HepG2 (cell line): ENCODE measurements around the gene BRD3. TPM values are rescaled to one million over a fixed set of nuclear protein-coding genes. Genes with fewer than 3 reads are reported as not detected.

ENCODE experiments used
- BRD4 ChIP-seq: sonication (generic); formaldehyde crosslinking; IDR thresholded peaks from 2 replicates; pipeline ENCODE4 v1.4.0; 2020; ENCODE audit warnings: missing genetic modification reagents
- CREB1 ChIP-seq, 2 experiments: fragments of 450-650 bp in 1 of 2; IDR thresholded peaks; 2 replicates each; pipeline ENCODE4 v1.6.1; 2016 to 2017; ENCODE audit warnings: control low read depth in 1 of 2, mild to moderate bottlenecking in 1 of 2, missing compliant biosample characterization in 1 of 2, missing genetic modification characterization in 1 of 2
- FOSL2 ChIP-seq: sonication (generic); formaldehyde crosslinking; IDR thresholded peaks from 2 replicates; pipeline ENCODE4 v1.4.0; 2020; ENCODE audit warnings: missing genetic modification reagents
- IKZF4 ChIP-seq: sonication (generic); formaldehyde crosslinking; IDR thresholded peaks from 2 replicates; pipeline ENCODE4 v1.5.1; 2020; ENCODE audit warnings: borderline replicate concordance, mild to moderate bottlenecking, low read depth, missing genetic modification reagents; ENCODE audit errors: not compliant biosample characterization
- IRF2 ChIP-seq: IDR thresholded peaks from 2 replicates; pipeline ENCODE4 v1.6.1; 2018; ENCODE audit warnings: missing genetic modification reagents, missing compliant biosample characterization
- KDM4B ChIP-seq: sonication (generic); formaldehyde crosslinking; IDR thresholded peaks from 2 replicates; pipeline ENCODE4 v1.4.0; 2020; ENCODE audit warnings: missing genetic modification reagents
- KLF6 ChIP-seq: IDR thresholded peaks from 2 replicates; pipeline ENCODE4 v1.8.0; 2016; ENCODE audit warnings: missing biosample characterization, missing genetic modification reagents
- NFIC ChIP-seq: IDR thresholded peaks from 2 replicates; pipeline ENCODE4 v1.6.1; 2012; ENCODE audit warnings: mild to moderate bottlenecking, low read length, inconsistent platforms
- NFKBIZ ChIP-seq: IDR thresholded peaks from 2 replicates; pipeline ENCODE4 v1.6.1; 2018; ENCODE audit warnings: missing genetic modification reagents, missing compliant biosample characterization
- POGZ ChIP-seq: sonication (generic); formaldehyde crosslinking; IDR thresholded peaks from 2 replicates; pipeline ENCODE4 v1.4.0; 2020; ENCODE audit warnings: mild to moderate bottlenecking, missing genetic modification reagents
- SP2 ChIP-seq: sonication (generic); formaldehyde crosslinking; IDR thresholded peaks from 2 replicates; pipeline ENCODE4 v1.5.1; 2020; ENCODE audit warnings: mild to moderate bottlenecking, missing genetic modification reagents
- SRSF9 ChIP-seq: fragments of 200-400 bp; formaldehyde crosslinking; IDR thresholded peaks from 2 replicates; pipeline ENCODE4 v1.6.1; 2018; ENCODE audit warnings: borderline replicate concordance, mild to moderate bottlenecking, low read depth, low read length; ENCODE audit not compliant: insufficient read depth, poor library complexity, severe bottlenecking
- U2AF1 ChIP-seq: fragments of 200-400 bp; formaldehyde crosslinking; optimal IDR thresholded peaks from 2 replicates; pipeline ENCODE3; 2017; ENCODE audit warnings: mild to moderate bottlenecking, low read depth, low read length
- ZC3H13 ChIP-seq: sonication (generic); formaldehyde crosslinking; IDR thresholded peaks from 2 replicates; pipeline ENCODE4 v1.8.1; 2023; ENCODE audit warnings: mild to moderate bottlenecking, missing genetic modification reagents, moderate library complexity
- ZSCAN25 ChIP-seq: sonication (generic); formaldehyde crosslinking; IDR thresholded peaks from 2 replicates; pipeline ENCODE4 v1.8.0; 2022; ENCODE audit warnings: mild to moderate bottlenecking, missing genetic modification reagents
- polyA plus RNA-seq, 8 experiments: library from polyadenylated mRNA; depleted of rRNA in 3 of 8; stranded (reverse) in 7 of 8; unstranded in 1 of 8; fragments of >200 nt; fragmentation: Illumina TruSeq in 4 of 8; extraction: Trizol in 4 of 8; gene quantifications; 2 replicates each; pipeline versions ENCODE4 v1.2.1 to v1.2.3, GENCODE V29; 2011 to 2016; ENCODE audit warnings: low read depth in 4 of 8, missing spikeins in 1 of 8, mixed read lengths in 1 of 8; ENCODE audit not compliant: insufficient read depth in 1 of 8
- total RNA-seq, 5 experiments: library from RNA; depleted of rRNA; stranded (reverse); fragments of >200 nt; fragmentation: Illumina TruSeq; extraction: Trizol; gene quantifications; 2 replicates each; pipeline ENCODE4 v1.2.3, GENCODE V29; 2016; ENCODE audit warnings: low read depth in 1 of 5
- TF ChIP-seq, protein P1 (sequence below): sonication (generic); formaldehyde crosslinking; IDR thresholded peaks from 2 replicates; pipeline ENCODE4 v1.5.1; 2020; ENCODE audit warnings: missing genetic modification reagents, mild to moderate bottlenecking, borderline replicate concordance
- TF ChIP-seq, protein P2 (sequence below): sonication (generic); formaldehyde crosslinking; IDR thresholded peaks from 2 replicates; pipeline ENCODE4 v1.5.1; 2020; ENCODE audit warnings: mild to moderate bottlenecking, missing genetic modification reagents, borderline replicate concordance
- TF ChIP-seq, protein P3 (sequence below): sonication (generic); formaldehyde crosslinking; IDR thresholded peaks from 2 replicates; pipeline ENCODE4 v1.8.0; 2022; ENCODE audit warnings: missing genetic modification reagents, mild to moderate bottlenecking, borderline replicate concordance

BRD3 gene
- total and polyA plus RNA-seq, 2 of the 13 experiments (the other 11 are each of a cell fraction or from before 2014, with no cell fraction given): 5.9 to 12.9 TPM

- TF ChIP-seq, protein P1, sequence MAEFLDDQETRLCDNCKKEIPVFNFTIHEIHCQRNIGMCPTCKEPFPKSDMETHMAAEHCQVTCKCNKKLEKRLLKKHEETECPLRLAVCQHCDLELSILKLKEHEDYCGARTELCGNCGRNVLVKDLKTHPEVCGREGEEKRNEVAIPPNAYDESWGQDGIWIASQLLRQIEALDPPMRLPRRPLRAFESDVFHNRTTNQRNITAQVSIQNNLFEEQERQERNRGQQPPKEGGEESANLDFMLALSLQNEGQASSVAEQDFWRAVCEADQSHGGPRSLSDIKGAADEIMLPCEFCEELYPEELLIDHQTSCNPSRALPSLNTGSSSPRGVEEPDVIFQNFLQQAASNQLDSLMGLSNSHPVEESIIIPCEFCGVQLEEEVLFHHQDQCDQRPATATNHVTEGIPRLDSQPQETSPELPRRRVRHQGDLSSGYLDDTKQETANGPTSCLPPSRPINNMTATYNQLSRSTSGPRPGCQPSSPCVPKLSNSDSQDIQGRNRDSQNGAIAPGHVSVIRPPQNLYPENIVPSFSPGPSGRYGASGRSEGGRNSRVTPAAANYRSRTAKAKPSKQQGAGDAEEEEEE: no peak
- TF ChIP-seq POGZ (CRISPR knock-in tag) (peak; percentile 17; the same call in 1 of the 2 replicates), SRSF9 (no peak), ZSCAN25 (CRISPR knock-in tag) (peak; percentile 77), U2AF1 (no peak), BRD4 (CRISPR knock-in tag) (peak; percentile 64), CREB1 (IDR thresholded peaks at IDR 0.05) (0 out of 2 replicates have a peak, but pooled peaks have one; percentile 2), CREB1 (CRISPR knock-in tag; IDR thresholded peaks at IDR 0.05) (no peak), FOSL2 (CRISPR knock-in tag) (peak; percentile 53; the same call in 1 of the 2 replicates), NFIC (no peak), NFKBIZ (CRISPR knock-in tag) (0 out of 2 replicates have a peak, but pooled peaks have one; percentile 59), ZC3H13 (CRISPR knock-in tag) (no peak), IRF2 (peak; percentile 61; the same call in 1 of the 2 replicates), KDM4B (CRISPR knock-in tag) (0 out of 2 replicates have a peak, but pooled peaks have one; percentile 74), IKZF4 (no peak), KLF6 (CRISPR knock-in tag) (peak; percentile 54; the same call in 1 of the 2 replicates), SP2 (CRISPR knock-in tag) (no peak)
- TF ChIP-seq, protein P2, sequence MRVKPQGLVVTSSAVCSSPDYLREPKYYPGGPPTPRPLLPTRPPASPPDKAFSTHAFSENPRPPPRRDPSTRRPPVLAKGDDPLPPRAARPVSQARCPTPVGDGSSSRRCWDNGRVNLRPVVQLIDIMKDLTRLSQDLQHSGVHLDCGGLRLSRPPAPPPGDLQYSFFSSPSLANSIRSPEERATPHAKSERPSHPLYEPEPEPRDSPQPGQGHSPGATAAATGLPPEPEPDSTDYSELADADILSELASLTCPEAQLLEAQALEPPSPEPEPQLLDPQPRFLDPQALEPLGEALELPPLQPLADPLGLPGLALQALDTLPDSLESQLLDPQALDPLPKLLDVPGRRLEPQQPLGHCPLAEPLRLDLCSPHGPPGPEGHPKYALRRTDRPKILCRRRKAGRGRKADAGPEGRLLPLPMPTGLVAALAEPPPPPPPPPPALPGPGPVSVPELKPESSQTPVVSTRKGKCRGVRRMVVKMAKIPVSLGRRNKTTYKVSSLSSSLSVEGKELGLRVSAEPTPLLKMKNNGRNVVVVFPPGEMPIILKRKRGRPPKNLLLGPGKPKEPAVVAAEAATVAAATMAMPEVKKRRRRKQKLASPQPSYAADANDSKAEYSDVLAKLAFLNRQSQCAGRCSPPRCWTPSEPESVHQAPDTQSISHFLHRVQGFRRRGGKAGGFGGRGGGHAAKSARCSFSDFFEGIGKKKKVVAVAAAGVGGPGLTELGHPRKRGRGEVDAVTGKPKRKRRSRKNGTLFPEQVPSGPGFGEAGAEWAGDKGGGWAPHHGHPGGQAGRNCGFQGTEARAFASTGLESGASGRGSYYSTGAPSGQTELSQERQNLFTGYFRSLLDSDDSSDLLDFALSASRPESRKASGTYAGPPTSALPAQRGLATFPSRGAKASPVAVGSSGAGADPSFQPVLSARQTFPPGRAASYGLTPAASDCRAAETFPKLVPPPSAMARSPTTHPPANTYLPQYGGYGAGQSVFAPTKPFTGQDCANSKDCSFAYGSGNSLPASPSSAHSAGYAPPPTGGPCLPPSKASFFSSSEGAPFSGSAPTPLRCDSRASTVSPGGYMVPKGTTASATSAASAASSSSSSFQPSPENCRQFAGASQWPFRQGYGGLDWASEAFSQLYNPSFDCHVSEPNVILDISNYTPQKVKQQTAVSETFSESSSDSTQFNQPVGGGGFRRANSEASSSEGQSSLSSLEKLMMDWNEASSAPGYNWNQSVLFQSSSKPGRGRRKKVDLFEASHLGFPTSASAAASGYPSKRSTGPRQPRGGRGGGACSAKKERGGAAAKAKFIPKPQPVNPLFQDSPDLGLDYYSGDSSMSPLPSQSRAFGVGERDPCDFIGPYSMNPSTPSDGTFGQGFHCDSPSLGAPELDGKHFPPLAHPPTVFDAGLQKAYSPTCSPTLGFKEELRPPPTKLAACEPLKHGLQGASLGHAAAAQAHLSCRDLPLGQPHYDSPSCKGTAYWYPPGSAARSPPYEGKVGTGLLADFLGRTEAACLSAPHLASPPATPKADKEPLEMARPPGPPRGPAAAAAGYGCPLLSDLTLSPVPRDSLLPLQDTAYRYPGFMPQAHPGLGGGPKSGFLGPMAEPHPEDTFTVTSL: no peak
- TF ChIP-seq, protein P3, sequence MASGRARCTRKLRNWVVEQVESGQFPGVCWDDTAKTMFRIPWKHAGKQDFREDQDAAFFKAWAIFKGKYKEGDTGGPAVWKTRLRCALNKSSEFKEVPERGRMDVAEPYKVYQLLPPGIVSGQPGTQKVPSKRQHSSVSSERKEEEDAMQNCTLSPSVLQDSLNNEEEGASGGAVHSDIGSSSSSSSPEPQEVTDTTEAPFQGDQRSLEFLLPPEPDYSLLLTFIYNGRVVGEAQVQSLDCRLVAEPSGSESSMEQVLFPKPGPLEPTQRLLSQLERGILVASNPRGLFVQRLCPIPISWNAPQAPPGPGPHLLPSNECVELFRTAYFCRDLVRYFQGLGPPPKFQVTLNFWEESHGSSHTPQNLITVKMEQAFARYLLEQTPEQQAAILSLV (CRISPR knock-in tag): 0 out of 2 replicates have a peak, but pooled peaks have one; percentile 51
Observed at GRCh38 chr9:134057751-134058701, 9.8 kb downstream of the BRD3 start (continued).
